Endothelial cell of umbilical vein (primary cell): ENCODE data around the gene IVD. TPM values are rescaled to one million over a fixed set of nuclear protein-coding genes. Genes with fewer than 3 reads are reported as not detected.

Experiments
- BruUV-seq: library from RNA; stranded (reverse); fragments of 400-500 nt; replicated peaks from 2 replicates; lab custom pipeline; 2021; lab: Mats Ljungman, UMichigan
- CTCF ChIA-PET: fragments of 300-600, 350-600 bp; sonication (Branson Sonifier 250); formaldehyde crosslinking; loops from one replicate; lab custom pipeline; 2021; ENCODE audit warnings: antibody characterized with exemption, inconsistent platforms; lab: Charles Lee
- POLR2A ChIA-PET: fragments of 300-600, 350-600 bp; sonication (Branson Sonifier 250); formaldehyde crosslinking; loops from one replicate; lab custom pipeline; 2021; ENCODE audit warnings: antibody characterized with exemption, inconsistent platforms; lab: Charles Lee
- DNase-seq: peaks from one replicate; pipeline ENCODE4 v3.0.0-alpha.2; 2011; ENCODE audit warnings: low read depth, low spot score
- FAIRE-seq: peaks from 2 replicates; lab custom pipeline; 2011; peaks lifted over from hg19 to GRCh38; lab: Jason Lieb, UNC
- H2AFZ ChIP-seq: 2 replicates; pipeline ENCODE4 v1.6.0; 2012; ENCODE audit warnings: low read depth, low read length, control low read depth, inconsistent platforms
- H3K27ac ChIP-seq: 2 replicates; pipeline ENCODE4 v1.5.1; 2011; ENCODE audit warnings: low read depth, mild to moderate bottlenecking, control low read depth, low read length, moderate library complexity; ENCODE audit not compliant: insufficient read depth
- H3K27me3 ChIP-seq, 2 experiments: 2 replicates each; pipeline versions ENCODE4 v1.6.0 to v1.6.1; 2011; ENCODE audit warnings: low read length in 2 of 2, mixed read lengths in 1 of 2; ENCODE audit not compliant: control insufficient read depth in 2 of 2, insufficient read depth in 2 of 2
- H3K36me3 ChIP-seq, 2 experiments: 2 replicates in 1 of 2; 3 replicates in 1 of 2; pipeline ENCODE4 v1.5.1; 2011; ENCODE audit warnings: low read length in 2 of 2, mild to moderate bottlenecking in 1 of 2, moderate library complexity in 1 of 2; ENCODE audit not compliant: control insufficient read depth in 2 of 2, insufficient read depth in 2 of 2; ENCODE audit errors: extremely low read depth in 1 of 2
- H3K4me1 ChIP-seq: 3 replicates; pipeline ENCODE4 v1.5.1; 2011; ENCODE audit warnings: mild to moderate bottlenecking, low read length; ENCODE audit not compliant: control insufficient read depth, insufficient read depth; ENCODE audit errors: extremely low read depth
- H3K4me2 ChIP-seq: 2 replicates; pipeline ENCODE4 v1.6.1; 2011; ENCODE audit warnings: low read length, control low read depth, mixed read lengths; ENCODE audit not compliant: insufficient read depth
- H3K4me3 ChIP-seq, 3 experiments: fragments of 200-600 bp in 1 of 3; sonication (generic), shearing (Covaris generic) in 1 of 3; replicated peaks in 1 of 3; 2 replicates each; pipeline ENCODE4 v1.5.1; 2011 to 2016; ENCODE audit warnings: control low read depth in 3 of 3, low read length in 3 of 3, mild to moderate bottlenecking in 2 of 3, inconsistent platforms in 1 of 3, low read depth in 1 of 3, moderate library complexity in 1 of 3; ENCODE audit not compliant: insufficient read depth in 1 of 3
- H3K79me2 ChIP-seq: 2 replicates; pipeline ENCODE4 v1.6.0; 2012; ENCODE audit warnings: low read length, inconsistent platforms; ENCODE audit not compliant: control insufficient read depth, insufficient read depth
- H3K9ac ChIP-seq: replicated peaks from 2 replicates; pipeline ENCODE3; 2011; ENCODE audit warnings: low read length, control low read depth; ENCODE audit not compliant: insufficient read depth; ENCODE audit errors: extremely low read depth
- H3K9me1 ChIP-seq: replicated peaks from 3 replicates; pipeline ENCODE4 v1.6.0; 2011; ENCODE audit warnings: mild to moderate bottlenecking, low read length; ENCODE audit not compliant: control insufficient read depth, insufficient read depth; ENCODE audit errors: extremely low read depth
- H3K9me3 ChIP-seq: replicated peaks from 2 replicates; pipeline ENCODE4 v1.5.1; 2012; ENCODE audit warnings: low read length, inconsistent platforms; ENCODE audit not compliant: control insufficient read depth, insufficient read depth
- H4K20me1 ChIP-seq: replicated peaks from 2 replicates; pipeline ENCODE3; 2011; ENCODE audit warnings: mild to moderate bottlenecking, low read length; ENCODE audit not compliant: control insufficient read depth, insufficient read depth; ENCODE audit errors: extremely low read depth
- CTCF ChIP-seq, 2 donors: IDR thresholded peaks; 1 replicate in 1 of 2; 2 replicates in 1 of 2; pipeline ENCODE4 v1.5.1; 2011; ENCODE audit warnings: low read length in 2 of 2, mild to moderate bottlenecking in 2 of 2, moderate library complexity in 2 of 2, control low read depth in 1 of 2, inconsistent platforms in 1 of 2, low read depth in 1 of 2; ENCODE audit not compliant: insufficient read depth in 1 of 2; ENCODE audit errors: extremely low read depth in 1 of 2
- EZH2 ChIP-seq: IDR thresholded peaks from 2 replicates; pipeline ENCODE4 v1.6.1; 2012; ENCODE audit warnings: borderline replicate concordance, low read depth, mild to moderate bottlenecking, moderate library complexity, low read length, inconsistent platforms; ENCODE audit not compliant: severe bottlenecking
- FOS ChIP-seq: IDR thresholded peaks from 2 replicates; pipeline ENCODE4 v1.6.1; 2011; ENCODE audit warnings: mild to moderate bottlenecking, low read length, moderate library complexity, borderline replicate concordance; ENCODE audit not compliant: insufficient read depth
- GATA2 ChIP-seq: IDR thresholded peaks from 2 replicates; pipeline ENCODE4 v1.7.0; 2011; ENCODE audit warnings: low read depth, mild to moderate bottlenecking, moderate library complexity, mixed read lengths, low read length; ENCODE audit not compliant: insufficient read length, insufficient read depth
- JUN ChIP-seq: IDR thresholded peaks from 2 replicates; pipeline ENCODE4 v1.6.1; 2011; ENCODE audit warnings: borderline replicate concordance, low read depth; ENCODE audit not compliant: insufficient read length, insufficient read depth
- MAX ChIP-seq: IDR thresholded peaks from 2 replicates; pipeline ENCODE4 v1.6.1; 2011; ENCODE audit not compliant: insufficient read depth, insufficient read length
- MYC ChIP-seq: IDR thresholded peaks from one replicate; pipeline ENCODE4 v1.6.1; 2011; ENCODE audit warnings: mild to moderate bottlenecking, low read depth, low read length
- POLR2A ChIP-seq: IDR thresholded peaks from 2 replicates; pipeline ENCODE4 v1.6.1; 2012; ENCODE audit warnings: low read depth, mild to moderate bottlenecking, control low read depth, low read length
- POLR2AphosphoS5 ChIP-seq: IDR thresholded peaks from 2 replicates; pipeline ENCODE4 v1.6.1; 2012; ENCODE audit warnings: low read depth, mild to moderate bottlenecking, control low read depth, low read length, moderate library complexity; ENCODE audit not compliant: insufficient read depth
- dilution Hi-C: fragments of 300-500 bp; cut with MboI; formaldehyde crosslinking; loops from one replicate; pipeline ENCODE4 v1.15.0; 2019; ENCODE audit warnings: low sequenced_read_pairs; ENCODE audit not compliant: extremely low pct_ligation_motif_present
- intact Hi-C: fragments of 100-400 bp; cut with micrococcal nuclease; formaldehyde crosslinking; loops from one replicate; pipeline ENCODE4 v1.10.0; 2022
- polyA plus RNA-seq, 4 experiments: library from polyadenylated mRNA; depleted of rRNA in 3 of 4; stranded (reverse) in 3 of 4; unstranded in 1 of 4; fragments of >200 nt; gene quantifications; 2 replicates each; pipeline versions ENCODE4 v1.2.1 to v1.2.3, GENCODE V29; 2011 to 2012; ENCODE audit warnings: missing spikeins in 1 of 4
- total RNA-seq: library from RNA; stranded (reverse); gene quantifications from 2 replicates; pipeline ENCODE4 v1.2.3, GENCODE V29; 2021

Gene IVD
- total and polyA plus RNA-seq, 2 donors (not counting 3 experiments of a cell fraction or from before 2014, with no cell fraction given) = 34.1 to 62.5 TPM

- ChIA-PET CTCF (interaction anchor here (1.0 to 9.4 kb wide), 11 partner anchors 10 to 87 kb away, joined by 3 to 60 read pairs (median 8); partner anchors contain the start of gene CCDC9B), POLR2A (interaction anchor here (0.5 to 0.6 kb wide), 2 partner anchors 11 to 51 kb away, joined by 3 to 6 read pairs; no protein-coding TSS in a partner anchor)
- TF ChIP-seq CTCF (IDR thresholded peaks at IDR 0.05; ENCODE audit: extremely low read depth in 1 of 2, insufficient read depth in 1 of 2, low read depth in 1 of 2, low read length in 2 of 2) = no peak
- no peak for TF ChIP-seq POLR2A
- TF ChIP-seq GATA2 = no peak
- TF ChIP-seq POLR2AphosphoS5 = no peak
- no peak for TF ChIP-seq FOS
- no peak for TF ChIP-seq MAX
- TF ChIP-seq JUN = no peak
- no peak for TF ChIP-seq EZH2
- no peak for TF ChIP-seq MYC
- Histone ChIP-seq H2AFZ (no peak overlapping the region), H3K4me1 (peaks cover 3% of the 10 kb centered on the region), H4K20me1 (no peaks in the 10 kb centered on the region), H3K36me3 (no peaks in the 10 kb centered on the region), H3K27me3 (peaks cover 0 to 4% of the 10 kb centered on the region in 2 experiments), H3K27ac (no peak overlapping the region), H3K4me2 (no peak overlapping the region), H3K9ac (no peak overlapping the region), H3K4me3 (no peak overlapping the region), H3K9me1 (no peaks in the 10 kb centered on the region), H3K9me3 (no peaks in the 10 kb centered on the region), H3K79me2 (no peaks in the 10 kb centered on the region)
- FAIRE-seq = no peak
- DNase-seq = no peak
- dilution Hi-C loops (no loop called here), intact Hi-C loops (loop anchor here (5.0 kb wide), 2 partner anchors 41 to 141 kb away; partner anchors contain the start of gene IVD)
- no TSS peak for BruUV-seq
Observed at GRCh38 chr15:40365624-40366456, 39.8 kb upstream of the IVD start.
